GM23338 (cell line): Measurements from ENCODE around the gene BRK1. TPM values are rescaled to one million over a fixed set of nuclear protein-coding genes. Genes with fewer than 3 reads are reported as not detected.
"Not testable (repeated sequence)": the region's sequence is repeated elsewhere in the genome, so short reads cannot be mapped to it uniquely, and the experiment has no call there.

Source experiments
- ATAC-seq: fragments of 200-7000 bp; cut with Tn5 transposase; 3 replicates; pipeline ENCODE4 v1.9.1; 2020
- DNase-seq: peaks from one replicate; pipeline ENCODE4 v3.0.0-alpha.2; 2015; ENCODE audit warnings: low spot score
- H2AFZ ChIP-seq: fragments of 200-600 bp; sonication (generic); 2 replicates; pipeline ENCODE4 v1.8.0; 2016; ENCODE audit warnings: antibody characterized with exemption, mild to moderate bottlenecking, moderate library complexity
- H3F3A ChIP-seq: fragments of 200-600 bp; sonication (generic); replicated peaks from 2 replicates; pipeline ENCODE4 v1.8.0; 2017; ENCODE audit warnings: antibody characterized with exemption, mixed run types, low read depth
- H3K27ac ChIP-seq: fragments of 200-600 bp; sonication (generic); 2 replicates; pipeline ENCODE4 v1.6.1; 2016; ENCODE audit warnings: low read depth
- H3K27me3 ChIP-seq: fragments of 200-600 bp; sonication (generic); 2 replicates; pipeline ENCODE4 v1.8.0; 2016; ENCODE audit warnings: mild to moderate bottlenecking, mixed run types, moderate library complexity; ENCODE audit not compliant: insufficient read depth
- H3K36me3 ChIP-seq: fragments of 200-600 bp; sonication (generic); 2 replicates; pipeline ENCODE4 v1.8.0; 2016; ENCODE audit warnings: mild to moderate bottlenecking; ENCODE audit not compliant: insufficient read depth
- H3K4me1 ChIP-seq: fragments of 200-600 bp; sonication (generic); 2 replicates; pipeline ENCODE4 v1.8.0; 2016; ENCODE audit warnings: mild to moderate bottlenecking, moderate library complexity; ENCODE audit not compliant: insufficient read depth
- H3K4me2 ChIP-seq: fragments of 200-600 bp; sonication (generic); 2 replicates; pipeline ENCODE4 v1.7.1; 2017; ENCODE audit warnings: mixed run types
- H3K4me3 ChIP-seq: fragments of 200-600 bp; sonication (generic); 2 replicates; pipeline ENCODE4 v1.6.1; 2016; ENCODE audit warnings: mixed run types
- H3K79me2 ChIP-seq: fragments of 200-600 bp; sonication (generic); replicated peaks from 2 replicates; pipeline ENCODE4 v1.8.0; 2017; ENCODE audit warnings: mild to moderate bottlenecking; ENCODE audit not compliant: insufficient read depth
- H3K9me2 ChIP-seq: fragments of 200-600 bp; sonication (generic); 2 replicates; pipeline ENCODE4 v1.8.0; 2017; ENCODE audit not compliant: insufficient read depth
- H4K20me1 ChIP-seq: fragments of 200-600 bp; sonication (generic); replicated peaks from 2 replicates; pipeline ENCODE4 v1.8.0; 2017; ENCODE audit warnings: mild to moderate bottlenecking; ENCODE audit not compliant: insufficient read depth
- H3K27ac Mint-ChIP-seq: 2 replicates; pipeline ENCODE4 v1.8.0; 2020; ENCODE audit warnings: inconsistent platforms, mild to moderate bottlenecking, moderate library complexity, mixed read lengths
- H3K27me3 Mint-ChIP-seq: 3 replicates; pipeline ENCODE4 v1.8.0; 2022; ENCODE audit warnings: low read depth, mild to moderate bottlenecking, moderate library complexity, mixed read lengths, inconsistent platforms; ENCODE audit not compliant: insufficient read depth, poor library complexity
- H3K36me3 Mint-ChIP-seq: 3 replicates; pipeline ENCODE4 v1.8.0; 2021; ENCODE audit warnings: low read depth, mild to moderate bottlenecking, inconsistent platforms, moderate library complexity, mixed read lengths
- H3K4me1 Mint-ChIP-seq: 3 replicates; pipeline ENCODE4 v1.8.0; 2020; ENCODE audit warnings: mild to moderate bottlenecking, inconsistent platforms, mixed read lengths
- H3K4me3 Mint-ChIP-seq: 3 replicates; pipeline ENCODE4 v1.8.0; 2021; ENCODE audit warnings: moderate library complexity, mild to moderate bottlenecking, inconsistent platforms, mixed read lengths
- H3K9me3 Mint-ChIP-seq: 3 replicates; pipeline ENCODE4 v1.8.0; 2020; ENCODE audit warnings: moderate library complexity, mild to moderate bottlenecking, inconsistent platforms, mixed read lengths
- CREB1 ChIP-seq: fragments of 250-450 bp; sonication (Bioruptor Pico); IDR thresholded peaks from 2 replicates; pipeline ENCODE4 v1.5.0; 2020; ENCODE audit warnings: low read depth, mild to moderate bottlenecking, moderate library complexity
- EZH2 ChIP-seq: fragments of 200-600 bp; sonication (generic); IDR thresholded peaks from one replicate; pipeline ENCODE4 v1.8.0; 2017; ENCODE audit warnings: antibody characterized with exemption, mild to moderate bottlenecking, low read depth; ENCODE audit not compliant: unreplicated experiment
- EZH2phosphoT487 ChIP-seq: fragments of 200-600 bp; sonication (generic); IDR thresholded peaks from one replicate; pipeline ENCODE4 v1.8.1; 2018; ENCODE audit warnings: antibody characterized with exemption; ENCODE audit not compliant: unreplicated experiment
- JUNB ChIP-seq: IDR thresholded peaks from one replicate; pipeline ENCODE4 v1.6.1; 2016; ENCODE audit warnings: antibody characterized with exemption; ENCODE audit not compliant: unreplicated experiment
- NANOG ChIP-seq: IDR thresholded peaks from 2 replicates; pipeline ENCODE4 v1.6.1; 2016; ENCODE audit warnings: antibody characterized with exemption, borderline replicate concordance
- POLR2AphosphoS5 ChIP-seq: IDR thresholded peaks from 2 replicates; pipeline ENCODE4 v1.6.1; 2016; ENCODE audit warnings: antibody characterized with exemption, low read depth
- STAT1 ChIP-seq: IDR thresholded peaks from one replicate; pipeline ENCODE4 v1.6.1; 2016; ENCODE audit warnings: antibody characterized with exemption; ENCODE audit not compliant: unreplicated experiment
- ZNF114 ChIP-seq: fragments of 250-450 bp; sonication (Bioruptor Pico); IDR thresholded peaks from 2 replicates; pipeline ENCODE4 v1.5.0; 2020; ENCODE audit warnings: mild to moderate bottlenecking, moderate library complexity
- ZNF331 ChIP-seq: fragments of 250-450 bp; sonication (Bioruptor Pico); IDR thresholded peaks from 2 replicates; pipeline ENCODE4 v1.5.0; 2020; ENCODE audit warnings: low read depth, mild to moderate bottlenecking, moderate library complexity
- polyA plus RNA-seq: library from polyadenylated mRNA; unstranded; fragments of >200 nt; fragmentation: Nextera tagmentation; extraction: Ambion mirVana; gene quantifications from 2 replicates; pipeline ENCODE4 v1.2.1, GENCODE V29; 2016
- total RNA-seq: library from RNA; depleted of rRNA; stranded (reverse); fragments of >200 nt; shearing (Covaris generic); gene quantifications from 2 replicates; pipeline ENCODE4 v1.2.3, GENCODE V29; 2014
- TF ChIP-seq, protein P1 (sequence below): IDR thresholded peaks from one replicate; pipeline ENCODE4 v1.6.1; 2018; ENCODE audit warnings: antibody characterized with exemption; ENCODE audit not compliant: unreplicated experiment
- TF ChIP-seq, protein P2 (sequence below), 2 experiments: fragments of 200-600 bp in 1 of 2; sonication (generic) in 1 of 2; conservative IDR thresholded peaks; 2 replicates each; pipeline versions ENCODE4 v1.5.1 to v1.6.1; 2016 to 2017; ENCODE audit warnings: antibody characterized with exemption in 2 of 2, low read depth in 2 of 2, mild to moderate bottlenecking in 2 of 2, moderate library complexity in 1 of 2
- TF ChIP-seq, protein P3 (sequence below): IDR thresholded peaks from 2 replicates; pipeline ENCODE4 v1.6.1; 2016; ENCODE audit warnings: antibody characterized with exemption

Gene BRK1
- total and polyA plus RNA-seq, 2 experiments from 2014 or later, result 130 to 165 TPM

DNA sequence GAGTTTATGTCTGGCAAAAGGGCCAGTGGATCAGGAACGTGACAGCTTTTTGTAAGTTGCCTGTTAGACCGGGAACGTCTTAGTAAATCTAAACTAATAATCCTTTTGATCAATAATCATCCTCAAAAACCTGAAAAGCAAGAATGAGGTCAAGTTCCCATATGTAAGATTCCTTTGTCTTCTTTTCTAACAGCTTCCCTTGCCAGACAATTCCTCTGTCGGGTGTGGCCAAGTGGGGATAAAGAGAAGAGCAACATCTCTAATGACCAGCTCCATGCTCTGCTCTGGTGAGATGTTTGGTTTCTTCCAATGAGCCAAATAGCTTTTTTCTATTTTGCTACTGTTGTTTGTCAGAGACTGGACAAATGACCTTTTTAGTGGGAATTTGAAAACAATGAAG is 27.2 kb upstream of the BRK1 start:
- DNase-seq (no peak), ATAC-seq (no peak)
- Histone ChIP-seq H4K20me1 (peaks cover 3% of the 10 kb centered on the region; the same call in 1 of the 2 replicates), H3K4me3 (no peak overlapping the region), H3K9me2 (no peaks in the 10 kb centered on the region), H3F3A (no peaks in the 10 kb centered on the region), H3K36me3 (peaks cover 65% of the 10 kb centered on the region), H2AFZ (no peak overlapping the region), H3K27me3 (no peaks in the 10 kb centered on the region), H3K4me2 (no peak overlapping the region), H3K79me2 (no peaks in the 10 kb centered on the region), H3K27ac (no peak overlapping the region), H3K4me1 (no peaks in the 10 kb centered on the region)
- Mint-ChIP-seq H3K36me3 (peaks cover 65% of the 10 kb centered on the region), H3K9me3 (no peaks in the 10 kb centered on the region), H3K27me3 (peaks cover 2% of the 10 kb centered on the region), H3K4me1 (no peaks in the 10 kb centered on the region), H3K27ac (no peak overlapping the region; the same call in 1 of the 2 replicates), H3K4me3 (no peak overlapping the region)
- TF ChIP-seq ZNF114, result no peak
- TF ChIP-seq STAT1, result no peak
- TF ChIP-seq, protein P1, sequence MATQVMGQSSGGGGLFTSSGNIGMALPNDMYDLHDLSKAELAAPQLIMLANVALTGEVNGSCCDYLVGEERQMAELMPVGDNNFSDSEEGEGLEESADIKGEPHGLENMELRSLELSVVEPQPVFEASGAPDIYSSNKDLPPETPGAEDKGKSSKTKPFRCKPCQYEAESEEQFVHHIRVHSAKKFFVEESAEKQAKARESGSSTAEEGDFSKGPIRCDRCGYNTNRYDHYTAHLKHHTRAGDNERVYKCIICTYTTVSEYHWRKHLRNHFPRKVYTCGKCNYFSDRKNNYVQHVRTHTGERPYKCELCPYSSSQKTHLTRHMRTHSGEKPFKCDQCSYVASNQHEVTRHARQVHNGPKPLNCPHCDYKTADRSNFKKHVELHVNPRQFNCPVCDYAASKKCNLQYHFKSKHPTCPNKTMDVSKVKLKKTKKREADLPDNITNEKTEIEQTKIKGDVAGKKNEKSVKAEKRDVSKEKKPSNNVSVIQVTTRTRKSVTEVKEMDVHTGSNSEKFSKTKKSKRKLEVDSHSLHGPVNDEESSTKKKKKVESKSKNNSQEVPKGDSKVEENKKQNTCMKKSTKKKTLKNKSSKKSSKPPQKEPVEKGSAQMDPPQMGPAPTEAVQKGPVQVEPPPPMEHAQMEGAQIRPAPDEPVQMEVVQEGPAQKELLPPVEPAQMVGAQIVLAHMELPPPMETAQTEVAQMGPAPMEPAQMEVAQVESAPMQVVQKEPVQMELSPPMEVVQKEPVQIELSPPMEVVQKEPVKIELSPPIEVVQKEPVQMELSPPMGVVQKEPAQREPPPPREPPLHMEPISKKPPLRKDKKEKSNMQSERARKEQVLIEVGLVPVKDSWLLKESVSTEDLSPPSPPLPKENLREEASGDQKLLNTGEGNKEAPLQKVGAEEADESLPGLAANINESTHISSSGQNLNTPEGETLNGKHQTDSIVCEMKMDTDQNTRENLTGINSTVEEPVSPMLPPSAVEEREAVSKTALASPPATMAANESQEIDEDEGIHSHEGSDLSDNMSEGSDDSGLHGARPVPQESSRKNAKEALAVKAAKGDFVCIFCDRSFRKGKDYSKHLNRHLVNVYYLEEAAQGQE, result no peak
- TF ChIP-seq ZNF331, result no peak
- TF ChIP-seq JUNB, result no peak
- TF ChIP-seq NANOG, result no peak
- TF ChIP-seq, protein P2, sequence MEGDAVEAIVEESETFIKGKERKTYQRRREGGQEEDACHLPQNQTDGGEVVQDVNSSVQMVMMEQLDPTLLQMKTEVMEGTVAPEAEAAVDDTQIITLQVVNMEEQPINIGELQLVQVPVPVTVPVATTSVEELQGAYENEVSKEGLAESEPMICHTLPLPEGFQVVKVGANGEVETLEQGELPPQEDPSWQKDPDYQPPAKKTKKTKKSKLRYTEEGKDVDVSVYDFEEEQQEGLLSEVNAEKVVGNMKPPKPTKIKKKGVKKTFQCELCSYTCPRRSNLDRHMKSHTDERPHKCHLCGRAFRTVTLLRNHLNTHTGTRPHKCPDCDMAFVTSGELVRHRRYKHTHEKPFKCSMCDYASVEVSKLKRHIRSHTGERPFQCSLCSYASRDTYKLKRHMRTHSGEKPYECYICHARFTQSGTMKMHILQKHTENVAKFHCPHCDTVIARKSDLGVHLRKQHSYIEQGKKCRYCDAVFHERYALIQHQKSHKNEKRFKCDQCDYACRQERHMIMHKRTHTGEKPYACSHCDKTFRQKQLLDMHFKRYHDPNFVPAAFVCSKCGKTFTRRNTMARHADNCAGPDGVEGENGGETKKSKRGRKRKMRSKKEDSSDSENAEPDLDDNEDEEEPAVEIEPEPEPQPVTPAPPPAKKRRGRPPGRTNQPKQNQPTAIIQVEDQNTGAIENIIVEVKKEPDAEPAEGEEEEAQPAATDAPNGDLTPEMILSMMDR (conservative IDR thresholded peaks at IDR 0.05; ENCODE audit: low read depth in 2 of 2), result no peak

DNA sequence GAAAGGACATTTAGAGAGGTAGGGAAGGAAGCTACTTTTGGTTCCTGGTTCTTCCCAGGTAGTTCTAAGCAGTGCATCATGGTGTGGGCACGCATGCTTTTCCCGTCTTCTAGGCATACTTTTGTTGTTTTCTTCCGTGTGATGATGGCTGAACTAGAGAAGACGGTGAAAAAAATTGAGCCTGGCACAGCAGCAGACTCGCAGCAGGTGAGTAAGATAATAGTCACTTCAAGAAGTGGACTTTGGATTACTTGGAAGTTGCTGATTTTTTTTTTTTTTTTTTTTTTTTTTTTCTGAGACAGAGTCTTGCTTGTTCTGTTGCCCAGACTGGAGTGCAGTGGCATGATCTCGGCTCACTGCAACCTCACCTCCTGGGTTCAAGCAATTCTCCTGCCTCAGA is 25.3 kb upstream of the BRK1 start:
- H4K20me1 ChIP-seq, result peaks cover 3% of the 10 kb centered on the region; the same call in 1 of the 2 replicates
- Mint-ChIP-seq H3K27me3 (peaks cover 4% of the 10 kb centered on the region), H3K36me3 (peaks cover 65% of the 10 kb centered on the region), H3K27ac (no peak overlapping the region), H3K4me3 (no peak overlapping the region), H3K4me1 (no peaks in the 10 kb centered on the region), H3K9me3 (no peaks in the 10 kb centered on the region)
- no peaks in the 10 kb centered on the region for H3F3A ChIP-seq
- peaks cover 63% of the 10 kb centered on the region for H3K36me3 ChIP-seq
- H3K4me2 ChIP-seq, result no peak overlapping the region
- H3K9me2 ChIP-seq, result no peaks in the 10 kb centered on the region
- TF ChIP-seq POLR2AphosphoS5, result no peak
- no peak for TF ChIP-seq ZNF114
- TF ChIP-seq, protein P3, sequence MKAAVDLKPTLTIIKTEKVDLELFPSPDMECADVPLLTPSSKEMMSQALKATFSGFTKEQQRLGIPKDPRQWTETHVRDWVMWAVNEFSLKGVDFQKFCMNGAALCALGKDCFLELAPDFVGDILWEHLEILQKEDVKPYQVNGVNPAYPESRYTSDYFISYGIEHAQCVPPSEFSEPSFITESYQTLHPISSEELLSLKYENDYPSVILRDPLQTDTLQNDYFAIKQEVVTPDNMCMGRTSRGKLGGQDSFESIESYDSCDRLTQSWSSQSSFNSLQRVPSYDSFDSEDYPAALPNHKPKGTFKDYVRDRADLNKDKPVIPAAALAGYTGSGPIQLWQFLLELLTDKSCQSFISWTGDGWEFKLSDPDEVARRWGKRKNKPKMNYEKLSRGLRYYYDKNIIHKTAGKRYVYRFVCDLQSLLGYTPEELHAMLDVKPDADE, result no peak
- no peak for TF ChIP-seq ZNF331
- TF ChIP-seq EZH2phosphoT487, result no peak
- no peak for TF ChIP-seq CREB1
- TF ChIP-seq EZH2, result no peak
- no peak for TF ChIP-seq NANOG
- no peak overlapping the region for H3K27ac ChIP-seq
- H3K4me1 ChIP-seq, result no peaks in the 10 kb centered on the region
- H2AFZ ChIP-seq, result no peak overlapping the region
- DNase-seq (no peak), ATAC-seq (no peak)
- no peak overlapping the region for H3K4me3 ChIP-seq
- H3K79me2 ChIP-seq, result no peaks in the 10 kb centered on the region
- no peaks in the 10 kb centered on the region for H3K27me3 ChIP-seq

DNA sequence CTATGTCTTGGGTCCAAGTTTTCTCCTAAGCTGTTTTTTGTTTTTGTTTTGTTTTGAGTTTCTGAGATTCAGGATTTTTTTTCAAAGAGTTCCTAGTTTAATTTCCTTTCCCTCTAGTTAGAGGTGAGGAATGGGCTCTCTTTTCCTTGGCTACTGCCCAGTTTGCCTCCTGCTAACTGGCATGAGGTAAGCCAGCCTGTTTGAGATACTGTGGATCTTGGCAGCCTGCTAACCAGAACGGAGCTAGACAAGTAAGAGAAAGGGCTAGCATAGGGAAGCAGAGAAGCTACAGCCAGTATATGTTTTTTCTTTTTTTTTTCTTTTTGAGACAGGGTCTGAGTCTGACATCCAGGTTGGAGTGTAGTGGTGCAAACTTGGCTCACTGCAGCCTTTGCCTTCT is 24.7 kb upstream of the BRK1 start:
- not testable (repeated sequence) for H3K27me3 ChIP-seq, H3K4me1 Mint-ChIP-seq, DNase-seq, H3K4me3 Mint-ChIP-seq, H3K27me3 Mint-ChIP-seq, H3K27ac Mint-ChIP-seq, H3K4me3 ChIP-seq, H4K20me1 ChIP-seq, H3K9me3 Mint-ChIP-seq, H3K9me2 ChIP-seq, H3K27ac ChIP-seq, H3K79me2 ChIP-seq, H3K4me2 ChIP-seq, H2AFZ ChIP-seq, H3F3A ChIP-seq, H3K4me1 ChIP-seq, ATAC-seq
- H3K36me3 ChIP-seq, result peaks cover 61% of the 10 kb centered on the region
- peaks cover 68% of the 10 kb centered on the region for H3K36me3 Mint-ChIP-seq
